GM23338 (cell line): ENCODE measurements around the gene RNASET2. TPM values are rescaled to one million over a fixed set of nuclear protein-coding genes. Genes with fewer than 3 reads are reported as not detected.

Experiments
- ATAC-seq: fragments of 200-7000 bp; cut with Tn5 transposase; 3 replicates; pipeline ENCODE4 v1.9.1; 2020
- DNase-seq: peaks from one replicate; pipeline ENCODE4 v3.0.0-alpha.2; 2015; ENCODE audit warnings: low spot score
- H2AFZ ChIP-seq: fragments of 200-600 bp; sonication (generic); 2 replicates; pipeline ENCODE4 v1.8.0; 2016; ENCODE audit warnings: antibody characterized with exemption, mild to moderate bottlenecking, moderate library complexity
- H3F3A ChIP-seq: fragments of 200-600 bp; sonication (generic); replicated peaks from 2 replicates; pipeline ENCODE4 v1.8.0; 2017; ENCODE audit warnings: antibody characterized with exemption, mixed run types, low read depth
- H3K27ac ChIP-seq: fragments of 200-600 bp; sonication (generic); 2 replicates; pipeline ENCODE4 v1.6.1; 2016; ENCODE audit warnings: low read depth
- H3K27me3 ChIP-seq: fragments of 200-600 bp; sonication (generic); 2 replicates; pipeline ENCODE4 v1.8.0; 2016; ENCODE audit warnings: mild to moderate bottlenecking, mixed run types, moderate library complexity; ENCODE audit not compliant: insufficient read depth
- H3K36me3 ChIP-seq: fragments of 200-600 bp; sonication (generic); 2 replicates; pipeline ENCODE4 v1.8.0; 2016; ENCODE audit warnings: mild to moderate bottlenecking; ENCODE audit not compliant: insufficient read depth
- H3K4me1 ChIP-seq: fragments of 200-600 bp; sonication (generic); 2 replicates; pipeline ENCODE4 v1.8.0; 2016; ENCODE audit warnings: mild to moderate bottlenecking, moderate library complexity; ENCODE audit not compliant: insufficient read depth
- H3K4me2 ChIP-seq: fragments of 200-600 bp; sonication (generic); 2 replicates; pipeline ENCODE4 v1.7.1; 2017; ENCODE audit warnings: mixed run types
- H3K4me3 ChIP-seq: fragments of 200-600 bp; sonication (generic); 2 replicates; pipeline ENCODE4 v1.6.1; 2016; ENCODE audit warnings: mixed run types
- H3K79me2 ChIP-seq: fragments of 200-600 bp; sonication (generic); replicated peaks from 2 replicates; pipeline ENCODE4 v1.8.0; 2017; ENCODE audit warnings: mild to moderate bottlenecking; ENCODE audit not compliant: insufficient read depth
- H3K9me2 ChIP-seq: fragments of 200-600 bp; sonication (generic); 2 replicates; pipeline ENCODE4 v1.8.0; 2017; ENCODE audit not compliant: insufficient read depth
- H4K20me1 ChIP-seq: fragments of 200-600 bp; sonication (generic); replicated peaks from 2 replicates; pipeline ENCODE4 v1.8.0; 2017; ENCODE audit warnings: mild to moderate bottlenecking; ENCODE audit not compliant: insufficient read depth
- H3K27ac Mint-ChIP-seq: 2 replicates; pipeline ENCODE4 v1.8.0; 2020; ENCODE audit warnings: inconsistent platforms, mild to moderate bottlenecking, moderate library complexity, mixed read lengths
- H3K27me3 Mint-ChIP-seq: 3 replicates; pipeline ENCODE4 v1.8.0; 2022; ENCODE audit warnings: low read depth, mild to moderate bottlenecking, moderate library complexity, mixed read lengths, inconsistent platforms; ENCODE audit not compliant: insufficient read depth, poor library complexity
- H3K36me3 Mint-ChIP-seq: 3 replicates; pipeline ENCODE4 v1.8.0; 2021; ENCODE audit warnings: low read depth, mild to moderate bottlenecking, inconsistent platforms, moderate library complexity, mixed read lengths
- H3K4me1 Mint-ChIP-seq: 3 replicates; pipeline ENCODE4 v1.8.0; 2020; ENCODE audit warnings: mild to moderate bottlenecking, inconsistent platforms, mixed read lengths
- H3K4me3 Mint-ChIP-seq: 3 replicates; pipeline ENCODE4 v1.8.0; 2021; ENCODE audit warnings: moderate library complexity, mild to moderate bottlenecking, inconsistent platforms, mixed read lengths
- H3K9me3 Mint-ChIP-seq: 3 replicates; pipeline ENCODE4 v1.8.0; 2020; ENCODE audit warnings: moderate library complexity, mild to moderate bottlenecking, inconsistent platforms, mixed read lengths
- CREB1 ChIP-seq: fragments of 250-450 bp; sonication (Bioruptor Pico); IDR thresholded peaks from 2 replicates; pipeline ENCODE4 v1.5.0; 2020; ENCODE audit warnings: low read depth, mild to moderate bottlenecking, moderate library complexity
- EZH2 ChIP-seq: fragments of 200-600 bp; sonication (generic); IDR thresholded peaks from one replicate; pipeline ENCODE4 v1.8.0; 2017; ENCODE audit warnings: antibody characterized with exemption, mild to moderate bottlenecking, low read depth; ENCODE audit not compliant: unreplicated experiment
- NANOG ChIP-seq: IDR thresholded peaks from 2 replicates; pipeline ENCODE4 v1.6.1; 2016; ENCODE audit warnings: antibody characterized with exemption, borderline replicate concordance
- POLR2AphosphoS5 ChIP-seq: IDR thresholded peaks from 2 replicates; pipeline ENCODE4 v1.6.1; 2016; ENCODE audit warnings: antibody characterized with exemption, low read depth
- STAT1 ChIP-seq: IDR thresholded peaks from one replicate; pipeline ENCODE4 v1.6.1; 2016; ENCODE audit warnings: antibody characterized with exemption; ENCODE audit not compliant: unreplicated experiment
- ZNF114 ChIP-seq: fragments of 250-450 bp; sonication (Bioruptor Pico); IDR thresholded peaks from 2 replicates; pipeline ENCODE4 v1.5.0; 2020; ENCODE audit warnings: mild to moderate bottlenecking, moderate library complexity
- ZNF331 ChIP-seq: fragments of 250-450 bp; sonication (Bioruptor Pico); IDR thresholded peaks from 2 replicates; pipeline ENCODE4 v1.5.0; 2020; ENCODE audit warnings: low read depth, mild to moderate bottlenecking, moderate library complexity
- ZNF462 ChIP-seq: fragments of 250-450 bp; sonication (Bioruptor Pico); IDR thresholded peaks from 2 replicates; pipeline ENCODE4 v1.5.0; 2020; ENCODE audit warnings: mild to moderate bottlenecking, moderate library complexity
- polyA plus RNA-seq: library from polyadenylated mRNA; unstranded; fragments of >200 nt; fragmentation: Nextera tagmentation; extraction: Ambion mirVana; gene quantifications from 2 replicates; pipeline ENCODE4 v1.2.1, GENCODE V29; 2016
- total RNA-seq: library from RNA; depleted of rRNA; stranded (reverse); fragments of >200 nt; shearing (Covaris generic); gene quantifications from 2 replicates; pipeline ENCODE4 v1.2.3, GENCODE V29; 2014
- TF ChIP-seq, protein P1 (sequence below), 2 experiments: fragments of 200-600 bp in 1 of 2; sonication (generic) in 1 of 2; conservative IDR thresholded peaks; 2 replicates each; pipeline versions ENCODE4 v1.5.1 to v1.6.1; 2016 to 2017; ENCODE audit warnings: antibody characterized with exemption in 2 of 2, low read depth in 2 of 2, mild to moderate bottlenecking in 2 of 2, moderate library complexity in 1 of 2
- TF ChIP-seq, protein P2 (sequence below): IDR thresholded peaks from 2 replicates; pipeline ENCODE4 v1.6.1; 2016; ENCODE audit warnings: antibody characterized with exemption

The RNASET2 gene
- total and polyA plus RNA-seq, 2 experiments from 2014 or later = 40.5 to 62.8 TPM

DNA sequence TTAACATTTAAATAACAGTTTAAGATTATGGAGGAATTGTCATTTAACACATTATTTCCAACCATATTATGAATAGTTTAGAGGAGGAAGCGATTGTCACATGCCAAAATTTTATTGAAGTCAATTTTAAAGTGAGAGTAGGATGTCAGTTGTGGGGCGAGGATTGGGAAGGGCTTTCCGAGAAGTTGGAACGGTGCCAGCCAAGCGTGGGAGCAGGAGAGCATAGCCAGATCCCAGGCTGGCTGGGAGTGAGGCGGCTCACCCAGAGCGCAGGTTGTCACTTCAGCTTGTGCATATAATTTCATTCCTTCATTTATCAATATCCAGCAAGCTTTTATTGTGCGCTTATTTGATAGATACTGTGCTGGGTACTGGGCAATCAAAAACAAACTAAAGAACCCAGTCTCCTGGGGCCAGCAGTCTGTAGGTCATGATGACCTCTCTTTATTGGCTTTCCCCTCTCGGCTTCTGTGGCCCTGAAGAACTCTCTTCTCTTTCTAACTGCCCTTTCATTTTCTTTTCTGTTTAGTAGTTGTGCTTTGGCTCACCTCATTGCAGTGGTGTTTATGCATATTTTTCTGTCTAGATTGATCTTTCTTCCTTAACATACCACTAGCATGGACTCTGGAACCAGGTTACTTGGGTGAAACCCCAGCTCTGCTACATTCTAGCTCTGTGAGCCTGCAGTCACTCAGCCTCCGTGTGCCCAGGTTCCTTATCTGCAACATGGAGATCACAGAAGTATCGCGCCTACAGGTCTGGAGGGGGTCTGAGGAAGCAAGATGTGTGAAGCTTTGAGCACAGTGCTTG is 49.2 kb upstream of the RNASET2 start (continued):
- TF ChIP-seq ZNF462 (CRISPR knock-in tag) (no peak), CREB1 (CRISPR knock-in tag) (no peak), ZNF331 (CRISPR knock-in tag) (no peak), ZNF114 (CRISPR knock-in tag) (no peak)

GRCh38 chr6:167000759-167001158 is 44.4 kb upstream of the RNASET2 start:
- peak overlapping the region; percentile 75 for H3K4me3 ChIP-seq
- peak overlapping the region; percentile 90 for H3K4me3 Mint-ChIP-seq
- H2AFZ ChIP-seq = no peak overlapping the region
- TF ChIP-seq CREB1 (CRISPR knock-in tag) (no peak), ZNF331 (CRISPR knock-in tag) (no peak), NANOG (no peak), POLR2AphosphoS5 (no peak), EZH2 (no peak), STAT1 (no peak)
- TF ChIP-seq, protein P1, sequence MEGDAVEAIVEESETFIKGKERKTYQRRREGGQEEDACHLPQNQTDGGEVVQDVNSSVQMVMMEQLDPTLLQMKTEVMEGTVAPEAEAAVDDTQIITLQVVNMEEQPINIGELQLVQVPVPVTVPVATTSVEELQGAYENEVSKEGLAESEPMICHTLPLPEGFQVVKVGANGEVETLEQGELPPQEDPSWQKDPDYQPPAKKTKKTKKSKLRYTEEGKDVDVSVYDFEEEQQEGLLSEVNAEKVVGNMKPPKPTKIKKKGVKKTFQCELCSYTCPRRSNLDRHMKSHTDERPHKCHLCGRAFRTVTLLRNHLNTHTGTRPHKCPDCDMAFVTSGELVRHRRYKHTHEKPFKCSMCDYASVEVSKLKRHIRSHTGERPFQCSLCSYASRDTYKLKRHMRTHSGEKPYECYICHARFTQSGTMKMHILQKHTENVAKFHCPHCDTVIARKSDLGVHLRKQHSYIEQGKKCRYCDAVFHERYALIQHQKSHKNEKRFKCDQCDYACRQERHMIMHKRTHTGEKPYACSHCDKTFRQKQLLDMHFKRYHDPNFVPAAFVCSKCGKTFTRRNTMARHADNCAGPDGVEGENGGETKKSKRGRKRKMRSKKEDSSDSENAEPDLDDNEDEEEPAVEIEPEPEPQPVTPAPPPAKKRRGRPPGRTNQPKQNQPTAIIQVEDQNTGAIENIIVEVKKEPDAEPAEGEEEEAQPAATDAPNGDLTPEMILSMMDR (conservative IDR thresholded peaks at IDR 0.05; ENCODE audit: low read depth in 2 of 2) = no peak
- TF ChIP-seq, protein P2, sequence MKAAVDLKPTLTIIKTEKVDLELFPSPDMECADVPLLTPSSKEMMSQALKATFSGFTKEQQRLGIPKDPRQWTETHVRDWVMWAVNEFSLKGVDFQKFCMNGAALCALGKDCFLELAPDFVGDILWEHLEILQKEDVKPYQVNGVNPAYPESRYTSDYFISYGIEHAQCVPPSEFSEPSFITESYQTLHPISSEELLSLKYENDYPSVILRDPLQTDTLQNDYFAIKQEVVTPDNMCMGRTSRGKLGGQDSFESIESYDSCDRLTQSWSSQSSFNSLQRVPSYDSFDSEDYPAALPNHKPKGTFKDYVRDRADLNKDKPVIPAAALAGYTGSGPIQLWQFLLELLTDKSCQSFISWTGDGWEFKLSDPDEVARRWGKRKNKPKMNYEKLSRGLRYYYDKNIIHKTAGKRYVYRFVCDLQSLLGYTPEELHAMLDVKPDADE = no peak
- H3K4me1 Mint-ChIP-seq = peaks cover 24% of the 10 kb centered on the region
- H3K9me3 Mint-ChIP-seq = no peaks in the 10 kb centered on the region
- peaks cover 5% of the 10 kb centered on the region; the same call in 1 of the 2 replicates for H3F3A ChIP-seq
- peak overlapping the region; percentile 80 for H3K4me2 ChIP-seq
- H3K27ac Mint-ChIP-seq = no peak overlapping the region
- H3K36me3 Mint-ChIP-seq = peaks cover 47% of the 10 kb centered on the region
- H3K9me2 ChIP-seq = no peaks in the 10 kb centered on the region
- H4K20me1 ChIP-seq = peaks cover 22% of the 10 kb centered on the region
- H3K36me3 ChIP-seq = peaks cover 12% of the 10 kb centered on the region; the same call in 1 of the 2 replicates
- H3K79me2 ChIP-seq = peaks cover 68% of the 10 kb centered on the region
- H3K4me1 ChIP-seq = peaks cover 6% of the 10 kb centered on the region
- no peak overlapping the region; the same call in 1 of the 2 replicates for H3K27ac ChIP-seq
- DNase-seq = no peak
- no peak for ATAC-seq
- no peaks in the 10 kb centered on the region for H3K27me3 ChIP-seq
- H3K27me3 Mint-ChIP-seq = peaks cover 3% of the 10 kb centered on the region
